Activated CD4-positive, alpha-beta memory T cell treated with anti-CD3 and anti-CD28 coated beads, Interleukin-2, amount 10 ng/mL, durations not matched to agents 7 days and 5 days (primary cell): ENCODE data around the gene KRT37. TPM values are rescaled to one million over a fixed set of nuclear protein-coding genes. Genes with fewer than 3 reads are reported as not detected.

Experiments used
- CTCF ChIA-PET: fragments of 350-600 bp; sonication (Branson Sonifier 250); formaldehyde crosslinking; loops from one replicate; lab custom pipeline; 2021; ENCODE audit warnings: antibody characterized with exemption, inconsistent platforms; lab: Charles Lee
- POLR2A ChIA-PET: fragments of 350-600 bp; sonication (Branson Sonifier 250); formaldehyde crosslinking; loops from one replicate; lab custom pipeline; 2021; ENCODE audit warnings: antibody characterized with exemption; lab: Charles Lee
- DNase-seq: peaks from one replicate; pipeline ENCODE4 v3.0.0-alpha.2; 2020
- H3K27ac Mint-ChIP-seq: one replicate; pipeline ENCODE4 v1.8.0; 2021; ENCODE audit warnings: mild to moderate bottlenecking, mixed read lengths
- H3K27me3 Mint-ChIP-seq: one replicate; pipeline ENCODE4 v1.8.0; 2021; ENCODE audit warnings: mixed read lengths
- H3K36me3 Mint-ChIP-seq: one replicate; pipeline ENCODE4 v1.8.0; 2021; ENCODE audit warnings: low read depth, mixed read lengths
- H3K4me1 Mint-ChIP-seq: one replicate; pipeline ENCODE4 v1.8.0; 2021; ENCODE audit warnings: mixed read lengths
- H3K4me3 Mint-ChIP-seq: one replicate; pipeline ENCODE4 v1.8.0; 2021; ENCODE audit warnings: mild to moderate bottlenecking, mixed read lengths
- H3K9me3 Mint-ChIP-seq: one replicate; pipeline ENCODE4 v1.8.0; 2021; ENCODE audit warnings: mixed read lengths
- total RNA-seq, 2 experiments: library from RNA; stranded (reverse); gene quantifications; one replicate each; pipeline ENCODE4 v1.2.3, GENCODE V29; 2021

Gene KRT37
- total RNA-seq: not detected

GRCh38 chr17:41424111-41424635 is at the start of gene KRT37:
Gene KRT37 (minus strand): TSS chr17:41424585. CDS start chr17:41424523, 62 bp downstream.
- ChIA-PET CTCF (no interaction called here), POLR2A (no interaction called here)
- H3K4me3 Mint-ChIP-seq: no peak within 1 kb of the TSS

GRCh38 chr17:41468346-41468745 is 44.0 kb upstream of the KRT37 start:
- Mint-ChIP-seq H3K9me3 (no peaks in the 10 kb centered on the region), H3K36me3 (no peaks in the 10 kb centered on the region), H3K27me3 (peaks cover 8% of the 10 kb centered on the region), H3K4me1 (no peaks in the 10 kb centered on the region), H3K4me3 (no peak overlapping the region), H3K27ac (no peak overlapping the region)
- CTCF ChIA-PET: no interaction called here
- DNase-seq: no peak
- POLR2A ChIA-PET: no interaction called here

More at GRCh38 chr17:41424111-41424635, at the start of gene KRT37:
- Mint-ChIP-seq H3K4me1 (no peaks in the 10 kb centered on the region), H3K27me3 (no peaks in the 10 kb centered on the region), H3K36me3 (no peaks in the 10 kb centered on the region), H3K9me3 (no peaks in the 10 kb centered on the region), H3K27ac (no peak within 1 kb of the TSS)
- DNase-seq: no peak

GRCh38 chr17:41467561-41467960 is 43.2 kb upstream of the KRT37 start:
- ChIA-PET CTCF (no interaction called here), POLR2A (no interaction called here)
- H3K4me3 Mint-ChIP-seq: no peak overlapping the region
- no peak for DNase-seq
- H3K9me3 Mint-ChIP-seq: no peaks in the 10 kb centered on the region
- H3K27me3 Mint-ChIP-seq: peaks cover 6% of the 10 kb centered on the region
- no peaks in the 10 kb centered on the region for H3K36me3 Mint-ChIP-seq
- H3K27ac Mint-ChIP-seq: no peak overlapping the region
- no peaks in the 10 kb centered on the region for H3K4me1 Mint-ChIP-seq

GRCh38 chr17:41466988-41467387 is 42.6 kb upstream of the KRT37 start, which contains the start of gene KRT32:
Gene KRT32 (minus strand): TSS chr17:41467386. CDS start chr17:41467325, 61 bp downstream.
- no peak for DNase-seq
- POLR2A ChIA-PET: no interaction called here

GRCh38 chr17:41464682-41465081 is 40.3 kb upstream of the KRT37 start:
- Mint-ChIP-seq H3K4me1 (no peaks in the 10 kb centered on the region), H3K4me3 (no peak overlapping the region), H3K27ac (no peak overlapping the region), H3K36me3 (no peaks in the 10 kb centered on the region), H3K9me3 (no peaks in the 10 kb centered on the region), H3K27me3 (peaks cover 3% of the 10 kb centered on the region)
- CTCF ChIA-PET: no interaction called here
- POLR2A ChIA-PET: no interaction called here
- DNase-seq: no peak

More at GRCh38 chr17:41466988-41467387, 42.6 kb upstream of the KRT37 start, which contains the start of gene KRT32:
- no peaks in the 10 kb centered on the region for H3K36me3 Mint-ChIP-seq
- no peak within 1 kb of the TSS for H3K4me3 Mint-ChIP-seq
- no peaks in the 10 kb centered on the region for H3K4me1 Mint-ChIP-seq
- CTCF ChIA-PET: no interaction called here
- no peaks in the 10 kb centered on the region for H3K9me3 Mint-ChIP-seq
- H3K27ac Mint-ChIP-seq: no peak within 1 kb of the TSS
- H3K27me3 Mint-ChIP-seq: peaks cover 6% of the 10 kb centered on the region

- POLR2A ChIA-PET: no interaction called here
- CTCF ChIA-PET: interaction anchor here (1.2 kb wide), 1 partner anchor 85 kb away, joined by 4 read pairs; no protein-coding TSS in a partner anchor
- H3K4me1 Mint-ChIP-seq: no peaks in the 10 kb centered on the region
- no peak overlapping the region for H3K27ac Mint-ChIP-seq
- H3K9me3 Mint-ChIP-seq: no peaks in the 10 kb centered on the region
- DNase-seq: no peak
- peaks cover 3% of the 10 kb centered on the region for H3K27me3 Mint-ChIP-seq
- no peak overlapping the region for H3K4me3 Mint-ChIP-seq
- H3K36me3 Mint-ChIP-seq: no peaks in the 10 kb centered on the region
These were observed 39.8 kb upstream of the KRT37 start for GRCh38 chr17:41464173-41464572.

- Mint-ChIP-seq H3K4me3 (no peak overlapping the region), H3K27ac (no peak overlapping the region), H3K36me3 (no peaks in the 10 kb centered on the region), H3K4me1 (no peaks in the 10 kb centered on the region), H3K9me3 (no peaks in the 10 kb centered on the region), H3K27me3 (peaks cover 3% of the 10 kb centered on the region)
- DNase-seq: no peak
- ChIA-PET POLR2A (no interaction called here), CTCF (interaction anchor here (1.2 kb wide), 1 partner anchor 86 kb away, joined by 4 read pairs; no protein-coding TSS in a partner anchor)
These were observed 39.4 kb upstream of the KRT37 start for GRCh38 chr17:41463746-41464145.

GRCh38 chr17:41462705-41463104 is 38.3 kb upstream of the KRT37 start:
- Mint-ChIP-seq H3K27me3 (peaks cover 1% of the 10 kb centered on the region), H3K27ac (no peak overlapping the region), H3K36me3 (no peaks in the 10 kb centered on the region), H3K4me3 (no peak overlapping the region), H3K4me1 (no peaks in the 10 kb centered on the region), H3K9me3 (no peaks in the 10 kb centered on the region)
- ChIA-PET POLR2A (no interaction called here), CTCF (interaction anchor here (0.7 kb wide), 1 partner anchor 114 kb away, joined by 4 read pairs; no protein-coding TSS in a partner anchor)
- DNase-seq: no peak

- H3K27ac Mint-ChIP-seq: no peak overlapping the region
- no peaks in the 10 kb centered on the region for H3K9me3 Mint-ChIP-seq
- DNase-seq: no peak
- POLR2A ChIA-PET: no interaction called here
- no peak overlapping the region for H3K4me3 Mint-ChIP-seq
- no peaks in the 10 kb centered on the region for H3K36me3 Mint-ChIP-seq
- no peaks in the 10 kb centered on the region for H3K4me1 Mint-ChIP-seq
- CTCF ChIA-PET: no interaction called here
- H3K27me3 Mint-ChIP-seq: no peaks in the 10 kb centered on the region
These were observed 33.3 kb upstream of the KRT37 start for GRCh38 chr17:41457676-41458075.

GRCh38 chr17:41456204-41456603 is 31.8 kb upstream of the KRT37 start:
- H3K27me3 Mint-ChIP-seq: no peaks in the 10 kb centered on the region
- no peak for DNase-seq
- H3K4me1 Mint-ChIP-seq: no peaks in the 10 kb centered on the region
- ChIA-PET CTCF (no interaction called here), POLR2A (no interaction called here)
- no peak overlapping the region for H3K27ac Mint-ChIP-seq
- H3K9me3 Mint-ChIP-seq: no peaks in the 10 kb centered on the region
- H3K4me3 Mint-ChIP-seq: no peak overlapping the region
- no peaks in the 10 kb centered on the region for H3K36me3 Mint-ChIP-seq

GRCh38 chr17:41455236-41455635 is 30.9 kb upstream of the KRT37 start:
- Mint-ChIP-seq H3K9me3 (no peaks in the 10 kb centered on the region), H3K27ac (no peak overlapping the region)
- POLR2A ChIA-PET: no interaction called here

GRCh38 chr17:41453066-41453465 is 28.7 kb upstream of the KRT37 start:
- no peak for DNase-seq
- no peaks in the 10 kb centered on the region for H3K9me3 Mint-ChIP-seq
- H3K4me1 Mint-ChIP-seq: no peaks in the 10 kb centered on the region
- H3K27ac Mint-ChIP-seq: no peak overlapping the region
- no peak overlapping the region for H3K4me3 Mint-ChIP-seq
- H3K27me3 Mint-ChIP-seq: no peaks in the 10 kb centered on the region
- no peaks in the 10 kb centered on the region for H3K36me3 Mint-ChIP-seq
- CTCF ChIA-PET: no interaction called here
- POLR2A ChIA-PET: no interaction called here

More at GRCh38 chr17:41455236-41455635, 30.9 kb upstream of the KRT37 start:
- Mint-ChIP-seq H3K27me3 (no peaks in the 10 kb centered on the region), H3K4me3 (no peak overlapping the region), H3K36me3 (no peaks in the 10 kb centered on the region), H3K4me1 (no peaks in the 10 kb centered on the region)
- no peak for DNase-seq
- CTCF ChIA-PET: no interaction called here

GRCh38 chr17:41452281-41452680 is 27.9 kb upstream of the KRT37 start:
- DNase-seq: no peak
- CTCF ChIA-PET: interaction anchor here (0.8 kb wide), 1 partner anchor 97 kb away, joined by 3 read pairs; no protein-coding TSS in a partner anchor
- H3K36me3 Mint-ChIP-seq: no peaks in the 10 kb centered on the region
- H3K27ac Mint-ChIP-seq: no peak overlapping the region
- H3K4me1 Mint-ChIP-seq: no peaks in the 10 kb centered on the region
- H3K27me3 Mint-ChIP-seq: no peaks in the 10 kb centered on the region
- no peak overlapping the region for H3K4me3 Mint-ChIP-seq
- POLR2A ChIA-PET: no interaction called here
- H3K9me3 Mint-ChIP-seq: no peaks in the 10 kb centered on the region

GRCh38 chr17:41451154-41451728 is 26.9 kb upstream of the KRT37 start:
- no peaks in the 10 kb centered on the region for H3K27me3 Mint-ChIP-seq
- no peaks in the 10 kb centered on the region for H3K9me3 Mint-ChIP-seq
- POLR2A ChIA-PET: no interaction called here
- no peak overlapping the region for H3K4me3 Mint-ChIP-seq
- H3K27ac Mint-ChIP-seq: no peak overlapping the region
- no peak for DNase-seq
- CTCF ChIA-PET: no interaction called here
- no peaks in the 10 kb centered on the region for H3K36me3 Mint-ChIP-seq
- H3K4me1 Mint-ChIP-seq: no peaks in the 10 kb centered on the region
